ENCODE results near the gene C1orf167. TPM values are rescaled to one million over a fixed set of nuclear protein-coding genes. Genes with fewer than 3 reads are reported as not detected.

The C1orf167 gene
- total and polyA plus RNA-seq, 10 donors, result 0.74 to 4.8 (median 0.88) TPM; not detected in 1

DNA sequence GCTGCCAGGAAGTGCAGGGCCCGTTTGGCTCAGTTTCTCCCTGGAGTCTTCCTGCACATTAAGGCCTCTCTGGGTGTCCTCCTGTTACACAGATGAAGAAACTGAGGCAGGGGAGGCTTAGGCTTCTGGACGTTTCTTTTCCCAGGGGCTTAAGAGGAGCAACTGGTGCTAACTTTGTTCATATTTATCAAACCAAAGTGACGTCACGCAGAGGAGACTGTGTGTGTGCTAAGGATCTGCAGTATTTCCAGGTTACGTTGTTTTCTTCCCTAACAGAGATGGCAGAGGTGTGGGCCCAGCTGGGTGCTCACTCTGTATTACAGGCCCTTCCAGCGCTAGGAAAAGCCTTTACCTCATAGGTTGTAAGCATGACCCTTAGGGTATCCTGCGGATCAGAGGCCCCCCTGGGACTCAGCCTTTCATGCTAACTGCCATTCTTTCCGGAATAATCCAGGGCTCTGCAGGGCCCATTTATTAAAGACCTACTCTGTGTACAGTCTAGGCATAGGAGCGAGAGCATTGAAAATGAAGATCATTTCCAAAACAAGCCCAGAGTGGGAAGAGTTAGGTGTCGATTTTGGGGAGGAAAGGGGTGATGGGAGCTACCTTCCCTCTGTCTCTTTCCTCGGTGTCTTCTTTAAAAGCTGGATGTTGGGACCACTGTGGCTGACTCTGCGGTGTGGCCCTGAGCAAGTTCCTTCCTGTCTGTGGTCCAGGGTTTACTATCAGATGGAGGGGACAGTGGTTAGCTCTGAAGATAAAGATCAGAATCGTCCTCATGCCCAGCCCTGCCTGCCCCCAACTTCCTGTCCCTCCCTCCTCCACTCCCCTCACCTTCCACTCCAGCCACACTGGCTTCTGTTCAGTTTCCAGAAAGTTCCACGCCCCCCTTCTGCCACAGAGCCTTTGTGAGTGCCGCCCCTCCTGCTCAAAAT, 21.5 kb upstream of the C1orf167 start:
- WGBS, 5 donors, result 28 to 34% (median 32%) methylated on average over 14 to 15 of the region's 15 CpGs
- intact Hi-C loops (cut with DNase I; ENCODE audit: low total_unique reads), result no loop called here
- DNase-seq, result peak; percentile 73
- TF ChIP-seq POLR2AphosphoS5 (IDR thresholded peaks at IDR 0.05) (no peak), POLR2A (IDR thresholded peaks at IDR 0.05) (no peak)
- TF ChIP-seq, protein P1, sequence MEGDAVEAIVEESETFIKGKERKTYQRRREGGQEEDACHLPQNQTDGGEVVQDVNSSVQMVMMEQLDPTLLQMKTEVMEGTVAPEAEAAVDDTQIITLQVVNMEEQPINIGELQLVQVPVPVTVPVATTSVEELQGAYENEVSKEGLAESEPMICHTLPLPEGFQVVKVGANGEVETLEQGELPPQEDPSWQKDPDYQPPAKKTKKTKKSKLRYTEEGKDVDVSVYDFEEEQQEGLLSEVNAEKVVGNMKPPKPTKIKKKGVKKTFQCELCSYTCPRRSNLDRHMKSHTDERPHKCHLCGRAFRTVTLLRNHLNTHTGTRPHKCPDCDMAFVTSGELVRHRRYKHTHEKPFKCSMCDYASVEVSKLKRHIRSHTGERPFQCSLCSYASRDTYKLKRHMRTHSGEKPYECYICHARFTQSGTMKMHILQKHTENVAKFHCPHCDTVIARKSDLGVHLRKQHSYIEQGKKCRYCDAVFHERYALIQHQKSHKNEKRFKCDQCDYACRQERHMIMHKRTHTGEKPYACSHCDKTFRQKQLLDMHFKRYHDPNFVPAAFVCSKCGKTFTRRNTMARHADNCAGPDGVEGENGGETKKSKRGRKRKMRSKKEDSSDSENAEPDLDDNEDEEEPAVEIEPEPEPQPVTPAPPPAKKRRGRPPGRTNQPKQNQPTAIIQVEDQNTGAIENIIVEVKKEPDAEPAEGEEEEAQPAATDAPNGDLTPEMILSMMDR (IDR thresholded peaks at IDR 0.05 in 8 of 11, conservative IDR thresholded peaks at IDR 0.05 in 3 of 11), result no peak
- Histone ChIP-seq H3K4me1 (peaks cover 23 to 87% (median 66%) of the 10 kb centered on the region in 6 donors), H3K4me3 (peak overlapping the region in 2 of 8 donors; percentile 0 to 35), H3K36me3 (peaks cover 0 to 20% (median 0%) of the 10 kb centered on the region in 6 donors), H3K27me3 (replicated peaks in 1 of 7) (no peaks in the 10 kb centered on the region), H3K9me3 (no peaks in the 10 kb centered on the region), H3K27ac (peak overlapping the region in 6 of 8 donors; percentile 65 to 100 (median 96))

DNA sequence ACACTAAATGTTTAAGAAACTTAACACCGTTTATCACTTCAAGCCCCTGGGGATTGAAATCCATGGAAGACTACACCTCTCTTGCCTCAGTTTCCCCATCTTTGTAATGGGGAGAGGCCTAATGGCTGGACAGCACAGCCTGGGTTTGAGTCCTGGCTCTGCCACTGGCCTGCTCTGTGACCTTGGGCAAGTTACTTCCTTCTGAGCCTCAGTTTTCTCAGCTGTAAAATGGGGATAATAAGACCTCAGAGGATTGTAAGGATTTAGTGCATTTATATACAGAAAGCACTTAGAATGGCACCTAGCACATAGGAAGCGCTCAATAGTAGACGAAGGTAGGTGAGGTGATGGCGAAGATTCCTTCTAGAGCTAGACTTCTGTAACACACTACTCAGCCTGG, 20.5 kb upstream of the C1orf167 start:
- Histone ChIP-seq H3K4me1 (peaks cover 20 to 87% (median 65%) of the 10 kb centered on the region in 6 donors), H3K27me3 (replicated peaks in 1 of 7) (no peaks in the 10 kb centered on the region), H3K27ac (peak overlapping the region in 6 of 8 donors; percentile 65 to 100 (median 96)), H3K36me3 (peaks cover 0 to 30% (median 7%) of the 10 kb centered on the region in 6 donors), H3K9me3 (no peaks in the 10 kb centered on the region), H3K4me3 (peak overlapping the region in 1 of 8 donors; percentile 35)
- intact Hi-C loops (cut with DNase I; ENCODE audit: low total_unique reads), result no loop called here
- 80 to 91% (median 88%) methylated on average over 4 of the region's 4 CpGs for WGBS, 5 donors
- DNase-seq, result no peak
- no peak for TF ChIP-seq POLR2A (IDR thresholded peaks at IDR 0.05)
- TF ChIP-seq, protein P1 (IDR thresholded peaks at IDR 0.05 in 8 of 11, conservative IDR thresholded peaks at IDR 0.05 in 3 of 11), result no peak
- no peak for TF ChIP-seq POLR2AphosphoS5 (IDR thresholded peaks at IDR 0.05)

DNA sequence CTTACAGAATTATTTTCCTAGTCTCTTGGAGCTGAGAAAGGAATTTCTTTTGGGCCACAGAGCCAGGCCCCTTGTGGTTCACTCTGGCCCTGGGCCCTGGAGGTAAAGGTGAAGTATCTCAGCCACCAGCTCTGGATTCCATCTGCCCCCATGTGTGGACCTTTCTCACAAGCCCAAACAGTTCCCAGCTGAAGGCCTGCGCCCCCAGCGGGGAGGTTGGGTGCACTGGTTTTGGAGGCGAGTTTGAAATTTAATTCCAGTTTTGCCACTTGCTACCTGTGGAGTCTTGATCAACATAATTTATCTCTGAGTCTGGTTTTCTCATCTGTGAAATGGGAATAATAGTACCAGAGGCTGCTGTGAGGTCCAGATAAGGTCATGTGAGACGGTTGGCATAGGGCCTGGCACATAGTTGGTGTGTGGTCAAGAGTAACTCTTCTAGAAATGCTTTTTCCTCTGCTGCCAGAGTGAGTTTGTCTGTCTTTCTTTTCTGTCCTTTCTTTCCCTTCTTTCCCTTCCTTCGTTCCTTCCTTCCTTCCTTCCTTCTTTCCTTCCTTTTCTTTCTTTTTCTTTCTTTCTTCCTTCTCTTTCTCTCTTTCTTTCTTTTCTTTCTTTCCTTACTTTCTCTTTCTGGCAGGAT, 20.0 kb upstream of the C1orf167 start:
- WGBS, 5 donors, result 80 to 89% (median 82%) methylated on average over 5 of the region's 5 CpGs
- H3K36me3 ChIP-seq, result peaks cover 0 to 35% (median 9%) of the 10 kb centered on the region in 6 donors
- intact Hi-C loops (cut with DNase I; ENCODE audit: low total_unique reads), result no loop called here
- no peak overlapping the region for H3K4me3 ChIP-seq
- H3K27ac ChIP-seq, result peak overlapping the region in 2 of 8 donors; percentile 93 to 100
- DNase-seq, result peak; percentile 50
- H3K9me3 ChIP-seq, result no peaks in the 10 kb centered on the region
- TF ChIP-seq, protein P1 (IDR thresholded peaks at IDR 0.05 in 8 of 11, conservative IDR thresholded peaks at IDR 0.05 in 3 of 11), result no peak
- TF ChIP-seq POLR2AphosphoS5 (IDR thresholded peaks at IDR 0.05), result no peak
- TF ChIP-seq POLR2A (IDR thresholded peaks at IDR 0.05), result no peak
- no peaks in the 10 kb centered on the region for H3K27me3 ChIP-seq (replicated peaks in 1 of 7)
- H3K4me1 ChIP-seq, result peaks cover 15 to 84% (median 60%) of the 10 kb centered on the region in 6 donors
